Stimulated activated CD8-positive, alpha-beta memory T cell treated with anti-CD3 and anti-CD28 coated beads, Interleukin-2, amount 100 ng/mL, for 48 hours (primary cell): ENCODE results near the gene MBD2.
A peak's percentile ranks its signal among the peaks of the same experiment; 100 is the strongest.
"Not testable (repeated sequence)": the region's sequence is repeated elsewhere in the genome, so short reads cannot be mapped to it uniquely, and the experiment has no call there.

ENCODE experiments used
- DNase-seq, 2 donors: peaks; one replicate each; pipeline ENCODE4 v3.0.0-alpha.2; 2020; ENCODE audit warnings: low read depth in 2 of 2

Gene MBD2

DNA sequence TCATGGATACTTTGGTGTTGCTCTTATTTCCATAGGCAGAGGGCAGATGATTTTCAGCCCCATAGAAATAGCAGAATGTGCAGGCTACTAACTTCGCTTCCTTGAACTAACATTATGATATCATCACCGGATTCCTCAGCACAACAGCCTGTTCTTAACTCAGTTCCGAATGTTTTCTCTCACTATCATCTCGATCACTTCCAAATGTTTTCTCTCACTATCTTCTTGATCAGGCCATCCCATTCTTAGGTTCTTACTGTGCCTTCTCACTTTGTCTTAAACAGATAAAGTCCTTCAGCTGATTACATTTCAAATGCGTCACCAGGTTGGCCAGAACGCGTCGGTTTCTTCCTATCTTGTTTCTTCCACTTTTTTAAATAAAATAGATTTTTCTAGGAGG is 11.4 kb upstream of the MBD2 start:
- DNase-seq, result no peak

DNA sequence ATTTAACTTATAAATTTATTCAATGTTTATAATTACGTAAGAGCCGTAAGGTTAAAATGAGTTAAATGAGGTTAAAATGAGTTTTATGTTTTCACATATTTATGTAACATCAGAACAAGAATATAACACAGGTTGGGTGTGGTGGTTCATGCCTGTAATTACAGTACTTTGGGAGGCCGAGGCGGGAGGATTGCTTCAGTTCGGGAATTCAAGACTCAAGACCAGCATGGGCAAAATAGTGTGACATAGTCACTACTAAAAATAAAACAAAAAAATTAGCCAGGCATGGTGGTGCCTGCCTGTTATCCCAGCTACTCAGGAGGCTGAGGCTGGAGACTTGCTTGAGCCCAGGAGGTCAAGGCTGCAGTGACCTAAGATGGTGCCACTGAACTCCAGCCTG is 9.3 kb upstream of the MBD2 start:
- DNase-seq, result no peak

DNA sequence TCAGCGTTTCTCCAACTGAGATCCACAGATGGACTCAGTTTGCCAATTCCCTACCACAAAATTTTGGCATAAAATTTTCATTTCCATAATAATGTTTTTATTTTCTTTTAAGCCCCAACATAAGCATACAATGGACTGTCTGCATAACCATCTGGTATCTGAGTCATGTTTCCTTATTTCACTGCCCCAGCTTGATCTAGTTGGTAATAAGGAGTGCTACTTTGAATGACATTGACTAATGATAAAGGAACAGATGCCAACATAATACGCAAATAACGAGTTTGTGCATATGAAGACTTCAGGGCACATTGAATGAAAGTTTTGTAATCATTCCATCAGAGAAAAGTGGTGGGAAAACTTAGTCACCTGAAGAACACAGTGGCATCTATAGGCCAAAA is 8.8 kb upstream of the MBD2 start:
- no peak for DNase-seq

DNA sequence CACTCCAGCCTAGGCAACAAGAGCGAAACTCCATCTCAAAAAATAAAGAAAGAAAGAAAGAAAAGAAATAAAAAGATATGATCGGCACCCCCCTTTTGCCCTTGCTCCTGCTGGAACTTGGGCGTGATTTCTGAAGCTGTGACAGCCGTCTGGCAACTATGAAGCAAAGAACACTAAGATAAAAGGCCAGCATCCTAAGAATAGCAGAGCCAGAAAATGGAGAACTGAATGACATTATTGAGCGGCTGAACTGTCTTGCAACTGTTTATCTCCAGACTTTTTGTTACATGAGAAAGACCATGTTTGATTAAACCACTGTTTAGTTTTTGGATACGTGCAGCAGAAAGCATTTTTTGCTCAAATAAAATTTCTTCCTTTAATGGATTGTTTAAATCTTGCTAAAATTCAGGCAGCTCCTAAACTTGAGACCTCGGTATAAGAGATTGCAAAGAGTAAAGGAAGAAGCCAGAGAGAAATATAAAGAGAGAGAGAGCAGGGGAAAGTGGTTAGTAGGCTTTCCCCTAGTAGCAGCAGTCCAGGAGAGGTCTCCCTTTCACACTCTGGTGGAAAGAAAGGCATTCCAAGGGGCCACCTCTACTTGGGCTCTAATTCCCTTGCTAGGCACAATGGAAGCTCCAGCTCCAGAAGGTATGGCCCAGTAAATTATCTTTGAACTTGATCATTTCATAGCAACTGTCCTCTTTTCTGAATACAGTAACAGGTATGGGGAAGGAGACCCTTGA is 8.2 kb upstream of the MBD2 start:
- DNase-seq, result no peak

DNA sequence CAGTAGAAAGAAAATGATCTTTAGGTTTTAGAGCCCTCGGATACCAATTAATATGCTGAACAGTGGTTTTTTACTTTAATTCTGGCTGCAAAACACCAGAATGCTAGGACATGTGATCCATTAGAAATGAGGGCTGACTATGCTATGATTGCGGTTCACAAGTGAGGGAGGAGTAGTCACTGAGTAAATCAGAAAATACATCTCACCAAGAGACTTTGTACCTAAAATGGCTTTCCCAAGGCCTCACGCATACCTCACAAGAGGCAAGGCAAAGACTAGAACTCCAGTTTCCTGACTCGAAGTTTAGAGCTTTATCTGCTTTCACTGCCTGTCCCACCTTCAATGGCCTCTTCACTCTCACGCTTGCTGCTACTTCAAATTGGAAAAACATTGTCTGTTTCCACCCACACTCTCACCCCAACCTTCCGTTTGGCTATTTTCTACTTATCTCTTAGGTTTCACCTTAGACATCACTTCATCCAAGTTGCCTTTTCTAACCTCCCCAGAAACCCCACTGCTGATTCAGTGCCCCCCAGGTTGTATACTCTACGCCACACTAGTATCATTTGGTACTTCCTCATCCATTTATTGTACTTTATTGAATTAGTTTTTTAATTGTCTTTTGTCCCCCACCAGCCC is 5.1 kb upstream of the MBD2 start:
- DNase-seq, result peak in 1 of 2 donors; percentile 23

DNA sequence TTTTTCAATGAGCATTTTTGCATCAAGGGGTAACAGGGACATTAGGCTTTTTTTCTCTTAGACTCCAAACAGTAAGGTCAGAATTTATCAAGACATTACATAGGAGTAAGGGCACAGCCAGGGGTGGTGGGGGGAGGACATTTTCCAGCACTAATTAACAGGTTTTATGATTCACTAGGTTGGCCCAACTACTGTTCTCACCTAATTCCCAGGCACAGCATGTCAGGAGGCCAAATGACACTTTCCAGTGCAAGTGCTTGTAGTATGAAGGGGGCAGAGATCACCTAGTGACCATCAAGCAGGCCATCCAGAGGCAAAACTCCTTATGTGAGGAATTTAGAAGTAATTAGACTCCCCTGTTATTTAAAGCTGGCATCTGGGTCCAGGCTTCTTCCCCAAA is 3.9 kb upstream of the MBD2 start:
- no peak for DNase-seq

DNA sequence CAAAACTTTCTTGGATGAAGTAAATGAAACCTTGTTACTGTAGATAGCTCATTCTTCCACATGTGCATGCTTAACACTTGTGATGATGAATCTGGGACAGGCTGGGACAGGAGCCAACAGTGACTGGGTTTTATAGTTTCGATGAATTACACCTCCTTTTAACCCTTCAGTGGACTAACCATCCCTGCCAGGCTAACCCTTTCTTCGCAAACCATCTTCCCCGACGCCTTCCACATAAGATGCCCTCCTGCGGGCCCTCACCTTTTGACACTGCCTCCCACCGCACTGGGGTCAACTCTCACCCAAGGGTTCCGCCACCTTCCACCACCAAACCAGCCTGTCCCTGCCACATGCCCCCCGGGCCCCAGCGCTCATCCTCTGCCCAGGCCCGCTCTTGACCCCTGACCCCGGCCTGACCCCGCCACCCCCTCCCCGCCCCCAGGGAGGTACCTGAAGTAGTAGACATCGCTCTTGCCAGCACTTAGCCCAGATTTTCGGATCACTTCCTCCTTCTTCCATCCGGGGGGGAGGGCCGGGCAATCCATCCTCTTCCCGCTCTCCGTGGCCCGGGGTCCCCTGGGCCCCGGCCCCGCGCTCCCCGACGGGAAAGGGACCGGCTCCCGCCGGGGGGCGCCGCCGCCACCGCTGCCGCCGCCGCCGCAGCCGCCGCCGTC is 764 bp downstream of the MBD2 start:
- peak; percentile 29 to 34 for DNase-seq

DNA sequence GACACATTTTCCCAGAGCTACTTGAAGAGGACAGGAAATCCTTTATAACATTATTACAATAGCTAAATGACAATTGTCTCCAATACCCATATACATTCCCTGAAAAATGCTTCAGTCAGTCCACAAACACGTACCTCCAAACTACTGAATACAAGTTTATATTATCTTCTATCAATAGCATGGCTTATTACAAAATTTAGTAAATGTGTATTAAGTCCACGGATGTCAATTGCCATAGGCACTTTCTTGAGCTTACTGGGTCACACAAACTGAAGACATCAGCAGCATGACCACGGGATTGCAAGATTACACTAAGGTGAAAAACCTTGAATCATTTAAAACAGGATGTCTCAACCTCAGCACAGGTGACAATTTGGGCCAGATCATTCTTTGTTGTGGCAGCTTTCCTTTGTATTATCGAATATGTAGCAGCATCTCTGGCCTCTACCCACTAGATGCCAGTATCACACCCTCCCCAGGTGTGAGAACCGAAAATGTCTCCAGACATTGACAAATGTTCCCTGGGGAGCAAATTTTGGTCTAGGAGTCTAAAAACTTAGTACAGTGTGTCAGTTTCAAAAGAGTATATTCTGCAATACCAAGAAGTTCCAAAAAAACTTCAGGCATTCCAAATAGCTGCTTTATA is 1.4 kb downstream of the MBD2 start:
- DNase-seq, result no peak

DNA sequence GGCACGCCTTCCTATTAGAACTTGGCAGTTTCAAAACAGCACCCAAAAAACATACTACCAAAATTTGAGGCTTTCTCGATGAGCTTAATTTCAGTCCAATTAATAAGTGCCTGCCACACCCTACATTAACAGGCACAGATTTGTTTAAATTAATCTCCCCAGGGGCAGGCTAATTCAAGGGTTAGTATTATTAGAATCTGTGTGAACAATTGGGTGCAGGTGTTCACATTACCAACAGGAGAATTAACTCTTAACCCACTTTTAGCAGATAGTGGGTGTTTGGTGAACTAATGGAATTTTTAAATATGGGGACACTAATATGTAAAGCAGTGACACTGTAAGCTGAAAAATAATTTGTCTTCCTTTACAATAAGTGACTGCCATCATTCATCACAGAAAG is 4.1 kb downstream of the MBD2 start:
- DNase-seq, result no peak

DNA sequence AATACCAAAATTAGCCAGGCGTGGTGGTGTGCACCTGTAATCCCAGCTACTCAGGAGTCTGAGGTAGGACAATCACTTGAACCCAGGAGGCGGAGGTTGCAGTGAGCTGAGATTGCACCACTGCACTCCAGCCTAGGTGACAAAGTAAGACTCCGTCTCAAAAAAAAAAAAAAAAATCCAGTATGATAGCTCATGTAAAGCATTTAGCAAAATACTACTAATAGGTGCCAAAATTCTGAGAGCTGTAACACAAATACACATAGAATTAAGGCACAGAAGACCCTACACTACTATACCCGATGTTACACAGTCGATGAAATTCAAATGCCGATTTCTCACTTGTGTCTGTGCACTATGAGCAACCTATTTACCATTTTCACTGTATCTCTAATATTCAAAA is 5.7 kb downstream of the MBD2 start:
- DNase-seq, result not testable (repeated sequence)

DNA sequence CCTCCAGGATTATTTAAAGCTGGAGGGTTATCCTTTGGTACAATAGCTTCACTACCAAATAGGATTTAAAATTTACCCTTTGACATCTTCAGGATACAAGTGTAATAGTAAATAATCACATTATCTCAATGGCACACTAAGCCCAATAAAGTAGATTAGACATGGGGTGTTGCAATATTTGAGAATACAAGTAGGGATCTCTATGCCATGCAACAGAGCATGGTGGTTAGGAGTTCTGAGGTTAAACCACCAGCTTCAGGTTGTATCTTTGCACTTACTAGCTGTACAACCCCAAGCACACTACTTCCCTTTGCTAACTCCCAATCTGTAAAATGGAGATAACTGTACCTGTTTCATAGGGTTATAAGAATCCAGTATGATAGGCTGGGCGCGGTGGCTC is 6.2 kb downstream of the MBD2 start:
- DNase-seq, result no peak

DNA sequence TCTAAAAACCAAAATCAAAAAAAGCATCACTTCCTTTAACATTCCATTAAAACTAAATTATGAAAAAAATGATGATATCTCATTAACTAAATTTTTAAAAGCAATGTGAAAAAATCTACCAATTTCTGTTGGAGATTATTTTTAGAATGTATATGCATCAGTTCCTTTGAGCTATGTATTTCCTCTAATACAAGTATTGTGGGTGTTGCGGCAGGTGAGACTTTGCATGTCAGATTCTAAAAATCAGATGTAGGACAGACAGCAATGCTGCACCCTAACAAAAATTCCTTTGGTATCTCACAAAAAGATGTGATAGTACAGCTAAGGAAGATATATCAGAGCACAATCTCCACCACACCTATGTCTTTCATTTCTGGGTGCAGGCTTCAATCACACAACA is 6.8 kb downstream of the MBD2 start:
- no peak for DNase-seq

DNA sequence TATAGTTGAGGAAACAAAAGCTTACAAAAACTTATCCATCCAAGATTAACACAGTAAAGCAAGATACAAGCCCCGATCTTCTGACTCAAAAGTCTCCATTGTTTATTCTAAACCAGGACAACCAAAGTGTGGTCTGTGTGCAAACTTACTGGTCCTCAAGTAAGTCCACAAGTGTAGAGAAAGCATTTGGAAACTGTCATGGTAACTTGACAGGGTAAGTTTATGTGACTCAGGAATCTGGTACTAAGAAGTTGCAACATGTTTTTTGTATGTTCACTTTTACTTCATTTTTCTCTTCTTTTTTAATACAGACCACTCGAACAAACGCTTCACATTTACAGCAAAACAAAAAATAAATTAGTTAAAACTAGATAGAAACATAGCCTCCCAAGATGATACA is 9.4 kb downstream of the MBD2 start:
- DNase-seq, result no peak

DNA sequence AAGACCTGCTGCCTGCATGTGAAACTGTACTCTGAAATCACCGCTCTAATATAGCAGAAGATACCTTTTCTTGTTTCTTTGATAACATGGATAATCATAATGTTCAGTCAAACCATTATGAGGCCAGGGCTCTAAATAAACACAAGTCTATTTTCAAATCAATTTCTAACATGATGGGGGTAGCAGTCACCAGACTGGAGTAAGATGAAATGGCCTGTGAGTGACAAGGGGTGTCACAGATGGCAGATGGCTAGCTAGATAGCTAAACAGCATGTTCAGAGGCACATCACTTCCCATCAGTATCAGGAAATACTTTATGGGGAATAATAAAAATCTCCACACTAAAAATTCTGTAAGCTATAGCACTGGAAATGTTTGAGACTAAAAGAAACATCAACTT is 14.0 kb downstream of the MBD2 start:
- DNase-seq, result no peak

DNA sequence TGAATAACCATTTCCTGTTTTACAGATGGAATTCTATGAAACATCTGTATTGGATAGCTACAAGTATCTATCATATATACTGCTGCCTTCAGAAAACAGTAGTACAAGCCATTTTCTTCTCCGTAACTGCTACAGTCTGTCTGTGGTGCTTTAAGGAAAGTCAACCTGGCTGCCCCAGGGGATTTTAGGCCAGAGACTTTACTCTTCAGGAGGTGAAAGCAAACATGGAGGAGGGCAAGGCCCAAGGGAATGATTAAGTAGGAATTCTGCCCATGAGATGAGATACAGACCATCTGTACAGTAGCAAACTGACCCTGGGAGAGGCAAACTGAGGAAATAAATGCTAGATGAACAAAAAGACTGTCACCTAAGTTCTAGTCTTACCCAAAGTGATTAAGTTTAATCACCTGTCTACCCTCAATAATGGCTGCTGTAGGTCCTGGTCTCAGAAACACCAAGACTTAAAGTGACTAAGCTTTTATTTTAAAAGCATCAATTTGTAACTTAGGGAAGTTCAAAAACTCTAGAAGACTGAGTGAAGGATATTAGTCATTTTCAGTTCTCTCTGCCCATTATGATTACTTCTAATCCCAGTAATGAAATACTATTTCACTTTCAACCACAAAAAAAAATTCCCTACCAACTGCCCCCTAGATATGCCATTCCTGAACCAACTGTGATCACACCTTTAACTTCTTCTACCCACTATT is 14.8 kb downstream of the MBD2 start:
- DNase-seq, result no peak

DNA sequence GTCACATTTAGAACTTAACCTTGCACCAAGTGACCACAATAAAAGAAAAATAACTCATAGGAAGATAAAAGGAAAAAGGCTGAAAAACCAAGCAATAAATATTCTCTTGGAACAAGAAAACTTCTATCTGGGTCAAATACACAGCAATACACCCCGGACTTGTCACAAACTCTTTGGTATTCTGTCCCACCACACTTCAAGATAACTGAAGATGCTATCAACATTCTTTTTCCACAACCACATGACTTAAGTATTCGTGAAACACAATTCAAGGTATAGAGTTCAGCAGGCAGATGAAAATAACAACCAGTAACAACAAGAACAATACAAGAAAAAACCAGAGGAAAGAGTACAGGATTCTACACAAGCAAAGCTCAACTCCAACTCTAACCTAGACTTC is 18.0 kb downstream of the MBD2 start:
- DNase-seq, result no peak

DNA sequence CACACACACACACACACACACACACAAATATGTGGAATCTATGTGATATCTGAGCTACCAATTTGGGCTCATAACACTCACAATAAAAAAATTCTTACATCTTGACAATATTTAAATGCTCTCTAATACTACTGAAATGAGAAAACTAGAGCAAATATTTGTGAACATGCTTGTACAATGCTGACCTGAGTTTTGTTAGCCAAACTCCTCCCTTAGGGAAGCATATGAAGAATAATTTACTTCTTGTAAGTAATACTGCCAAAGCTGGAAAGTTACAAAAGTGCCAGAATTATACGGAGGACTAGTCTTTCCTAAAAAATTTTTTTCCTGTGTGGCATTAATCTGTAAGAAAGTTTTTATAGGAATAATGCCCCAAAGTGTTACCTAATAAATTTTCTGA is 18.5 kb downstream of the MBD2 start:
- DNase-seq, result no peak

DNA sequence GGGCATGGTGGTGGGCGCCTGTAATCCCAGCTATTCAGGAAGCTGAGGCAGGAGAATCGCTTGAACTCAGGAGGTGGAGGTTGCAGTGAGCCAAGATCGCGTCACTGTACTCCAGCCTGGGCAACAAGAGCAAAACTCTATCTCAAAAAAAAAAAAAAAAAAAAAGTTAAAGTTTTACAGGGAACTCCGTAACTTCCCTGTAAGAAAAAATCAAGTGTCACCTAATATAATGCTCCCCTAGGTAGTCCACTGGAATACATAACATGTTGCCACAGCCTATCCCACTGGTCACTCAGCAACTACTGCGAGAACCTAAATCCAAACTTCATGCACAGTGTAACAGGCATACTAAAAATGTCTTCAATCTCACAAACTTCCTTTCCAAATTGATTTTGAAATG is 19.0 kb downstream of the MBD2 start:
- DNase-seq, result not testable (repeated sequence)

DNA sequence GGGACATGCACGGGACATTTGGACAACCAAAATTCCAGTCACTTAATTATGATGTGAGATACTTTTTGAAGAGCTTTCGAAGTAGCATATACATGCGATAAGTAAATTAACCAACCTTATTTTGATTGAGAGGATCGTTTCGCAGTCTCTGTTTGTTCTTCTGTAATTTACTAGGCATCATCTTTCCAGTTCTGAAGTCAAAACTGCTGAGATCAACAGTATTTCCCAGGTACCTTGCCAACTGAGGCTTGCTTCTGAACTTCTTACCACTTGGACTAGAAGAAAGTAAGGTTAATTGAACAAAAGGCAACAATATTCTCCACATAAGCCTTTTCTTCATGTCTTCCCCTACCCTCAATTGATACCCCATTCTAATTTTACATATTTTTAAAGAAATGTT is 19.6 kb downstream of the MBD2 start:
- no peak for DNase-seq

DNA sequence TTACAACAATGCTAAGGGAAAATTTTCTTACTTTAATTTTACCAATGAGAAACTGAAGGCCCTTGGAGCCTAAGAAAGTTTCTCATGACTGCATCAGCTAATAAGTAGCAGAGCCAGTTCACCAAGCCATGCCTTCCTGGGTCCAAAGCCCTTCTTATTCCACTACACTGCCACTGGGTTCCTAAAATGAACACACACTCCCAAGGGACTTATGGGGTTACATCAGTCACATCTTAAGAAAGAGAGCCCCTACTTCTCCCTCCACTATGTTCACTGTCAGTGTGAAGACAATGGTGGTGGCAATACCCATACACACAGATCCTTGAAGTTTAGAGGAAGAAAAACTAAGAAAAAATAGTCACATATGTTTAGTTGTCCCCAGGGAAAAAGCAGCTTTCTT is 20.6 kb downstream of the MBD2 start:
- DNase-seq, result no peak

DNA sequence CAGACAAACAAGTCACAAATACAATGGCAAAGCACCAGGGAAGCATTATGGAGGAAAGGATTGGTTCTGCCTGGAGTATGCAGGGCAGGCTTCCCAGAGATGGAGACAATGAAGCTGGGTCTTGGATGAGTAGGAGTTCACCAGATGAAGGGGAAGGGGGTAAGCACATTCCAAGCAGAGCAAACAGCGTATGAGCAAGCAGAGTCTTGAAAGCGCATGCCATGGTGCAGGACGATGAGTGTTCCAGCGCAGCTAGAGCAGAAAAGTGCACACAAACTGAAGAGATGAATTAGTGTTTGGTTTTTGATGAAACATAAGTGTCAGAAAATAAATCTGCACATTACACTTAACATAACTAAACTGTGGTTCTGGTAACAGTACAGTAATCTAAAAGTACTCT is 21.6 kb downstream of the MBD2 start:
- DNase-seq, result no peak

DNA sequence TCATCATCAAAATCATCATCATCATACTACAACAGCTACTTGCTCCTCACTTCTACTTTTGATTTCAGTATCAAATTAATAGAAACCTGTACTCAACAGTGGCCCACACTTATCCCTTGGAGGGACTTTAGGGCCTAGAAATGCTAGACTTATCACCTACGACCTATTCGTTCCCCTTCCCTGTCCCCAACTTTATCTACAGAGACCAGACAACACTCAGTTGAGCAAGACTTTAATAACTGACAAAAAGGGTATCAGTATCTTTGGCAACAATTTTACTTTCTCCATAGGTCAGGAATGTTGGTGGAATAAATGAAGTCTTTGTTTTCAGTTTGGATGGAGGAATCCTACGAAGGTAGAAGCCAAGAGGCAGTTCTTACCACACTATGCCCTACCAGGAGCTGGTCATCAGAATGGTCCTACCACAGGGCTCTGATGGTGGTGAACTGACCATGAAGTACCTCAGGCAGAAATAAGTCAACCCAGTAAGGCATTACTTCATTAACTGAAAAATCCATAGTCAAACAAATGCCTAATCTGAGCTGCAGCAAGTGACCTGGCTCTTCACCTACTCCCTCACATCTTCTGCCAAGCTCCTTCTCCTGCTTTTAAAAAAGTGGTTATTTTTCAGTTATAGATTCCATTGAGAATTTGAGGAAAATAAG is 26.6 kb downstream of the MBD2 start:
- DNase-seq, result no peak
